Testis (tissue), 3 donors: ENCODE results near the gene PLCD1. TPM values are rescaled to one million over a fixed set of nuclear protein-coding genes. Genes with fewer than 3 reads are reported as not detected.

ENCODE experiments used
- DNase-seq: peaks from one replicate; pipeline ENCODE4 v3.0.0-alpha.2; 2019
- H3K27ac ChIP-seq, 2 donors: fragments of 200-600 bp; sonication (generic); one replicate each; pipeline ENCODE4 v1.5.1; 2019
- H3K27me3 ChIP-seq: fragments of 200-600 bp; sonication (generic); one replicate; pipeline ENCODE4 v1.5.1; 2019
- H3K36me3 ChIP-seq: fragments of 200-600 bp; sonication (generic); one replicate; pipeline ENCODE4 v1.5.1; 2017; ENCODE audit warnings: low read depth; ENCODE audit errors: missing control alignments
- H3K4me1 ChIP-seq: fragments of 200-600 bp; sonication (generic); one replicate; pipeline ENCODE4 v1.5.1; 2019
- H3K4me3 ChIP-seq, 2 donors: fragments of 200-600 bp; sonication (generic); one replicate each; pipeline ENCODE4 v1.5.1; 2017 to 2019
- H3K9me3 ChIP-seq: fragments of 200-600 bp; sonication (generic); one replicate; pipeline ENCODE4 v1.5.1; 2017
- CTCF ChIP-seq, 3 experiments: fragments of 450-650 bp in 2 of 3; fragments of 200-600 bp in 1 of 3; sonication (generic) in 1 of 3; IDR thresholded peaks; one replicate each; pipeline ENCODE4 v1.5.1; 2016 to 2019; ENCODE audit warnings: antibody characterized with exemption in 3 of 3, mild to moderate bottlenecking in 2 of 3, moderate library complexity in 1 of 3
- POLR2A ChIP-seq: fragments of 450-650 bp; IDR thresholded peaks from one replicate; pipeline ENCODE4 v1.6.1; 2017; ENCODE audit warnings: antibody characterized with exemption, mild to moderate bottlenecking, moderate library complexity
- WGBS, 2 donors: methylation state at CpG; one replicate each; pipeline ENCODE4 v1.1.5; 2018; 5-methylcytosine and 5-hydroxymethylcytosine counted together
- intact Hi-C: fragments of 100-400 bp; cut with DNase I; formaldehyde crosslinking; loops from one replicate; pipeline ENCODE4 v1.15.1; 2023; ENCODE audit warnings: low total_unique reads
- polyA plus RNA-seq: library from polyadenylated mRNA; stranded (reverse); fragments of 350-450 nt; fragmentation: Illumina TruSeq; extraction: RNeasy Lipid Tissue Mini Kit (QIAGEN cat#74804); gene quantifications from one replicate; pipeline ENCODE4 v1.2.3, GENCODE V29; 2014; ENCODE audit warnings: low read depth, low replicate concordance; ENCODE audit not compliant: insufficient read depth
- total RNA-seq, 2 donors: library from RNA; depleted of rRNA; stranded (reverse); fragments of >200 nt; gene quantifications; one replicate each; pipeline ENCODE4 v1.2.3, GENCODE V29; 2016

PLCD1 gene
- total and polyA plus RNA-seq, 3 donors from 2014 or later: 88.4 to 228 (median 155) TPM

GRCh38 chr3:38006031-38006430 is 23.4 kb downstream of the PLCD1 start:
- H3K4me3 ChIP-seq: no peak overlapping the region
- DNase-seq: no peak
- peaks cover 37% of the 10 kb centered on the region for H3K4me1 ChIP-seq
- peak overlapping the region; percentile 75 to 78 for H3K27ac ChIP-seq
- no peak for TF ChIP-seq POLR2A
- no peak for TF ChIP-seq CTCF (IDR thresholded peaks at IDR 0.05)
- H3K27me3 ChIP-seq: no peaks in the 10 kb centered on the region
- intact Hi-C loops: loop anchor here (10.0 kb wide), 1 partner anchor 151 kb away; no protein-coding TSS in a partner anchor
- H3K9me3 ChIP-seq: no peaks in the 10 kb centered on the region
- WGBS, 2 donors: 91 to 98% methylated on average over 4 to 5 of the region's 5 CpGs
- H3K36me3 ChIP-seq: no peaks in the 10 kb centered on the region

GRCh38 chr3:38005076-38006020 is 24.1 kb downstream of the PLCD1 start:
- no peaks in the 10 kb centered on the region for H3K9me3 ChIP-seq
- intact Hi-C loops: loop anchor here (10.0 kb wide), 1 partner anchor 151 kb away; no protein-coding TSS in a partner anchor
- TF ChIP-seq CTCF (IDR thresholded peaks at IDR 0.05): no peak
- no peak for TF ChIP-seq POLR2A
- peak overlapping the region; percentile 75 to 78 for H3K27ac ChIP-seq
- no peaks in the 10 kb centered on the region for H3K36me3 ChIP-seq
- peak; percentile 94 for DNase-seq
- H3K4me1 ChIP-seq: peaks cover 37% of the 10 kb centered on the region
- WGBS, 2 donors: 51 to 63% methylated on average over 12 to 15 of the region's 15 CpGs
- H3K27me3 ChIP-seq: no peaks in the 10 kb centered on the region
- H3K4me3 ChIP-seq: no peak overlapping the region

GRCh38 chr3:38004415-38005075 is 24.9 kb downstream of the PLCD1 start:
- intact Hi-C loops: loop anchor here (10.0 kb wide), 1 partner anchor 150 kb away; no protein-coding TSS in a partner anchor
- peak; percentile 87 for DNase-seq
- no peaks in the 10 kb centered on the region for H3K36me3 ChIP-seq
- H3K9me3 ChIP-seq: no peaks in the 10 kb centered on the region
- H3K27ac ChIP-seq: peak overlapping the region; percentile 59 to 78
- WGBS, 2 donors: 73 to 79% methylated on average over 13 to 14 of the region's 14 CpGs
- no peak overlapping the region for H3K4me3 ChIP-seq
- H3K4me1 ChIP-seq: peaks cover 37% of the 10 kb centered on the region
- no peak for TF ChIP-seq POLR2A
- TF ChIP-seq CTCF (IDR thresholded peaks at IDR 0.05): peak; percentile 42 to 48 (median 42)
- H3K27me3 ChIP-seq: no peaks in the 10 kb centered on the region

GRCh38 chr3:38003817-38004414 is 25.5 kb downstream of the PLCD1 start:
- no peak for DNase-seq
- Histone ChIP-seq H3K9me3 (no peaks in the 10 kb centered on the region), H3K4me1 (peaks cover 37% of the 10 kb centered on the region), H3K27me3 (no peaks in the 10 kb centered on the region), H3K4me3 (no peak overlapping the region), H3K27ac (peak overlapping the region; percentile 59 to 78), H3K36me3 (no peaks in the 10 kb centered on the region)
- intact Hi-C loops: loop anchor here (10.0 kb wide), 1 partner anchor 149 kb away; no protein-coding TSS in a partner anchor
- TF ChIP-seq CTCF (IDR thresholded peaks at IDR 0.05): no peak
- TF ChIP-seq POLR2A: no peak
- 40 to 73% methylated on average over 1 to 9 of the region's 11 CpGs for WGBS, 2 donors
